Hair follicular keratinocyte (primary cell): ENCODE data around the gene DEPDC7. TPM values are rescaled to one million over a fixed set of nuclear protein-coding genes. Genes with fewer than 3 reads are reported as not detected.

ENCODE experiments used
- total RNA-seq: library from RNA; depleted of rRNA; stranded (reverse); fragments of >200 nt; gene quantifications from 2 replicates; pipeline ENCODE4 v1.2.3, GENCODE V29; 2015

The DEPDC7 gene
- total RNA-seq = 7.3 and 18.9 TPM in 2 replicates

GRCh38 chr11:33015621-33016551 lies at the start of gene DEPDC7:
DEPDC7 (plus strand) TSS chr11:33015878; CDS start chr11:33015956, 78 bp downstream.

DNA sequence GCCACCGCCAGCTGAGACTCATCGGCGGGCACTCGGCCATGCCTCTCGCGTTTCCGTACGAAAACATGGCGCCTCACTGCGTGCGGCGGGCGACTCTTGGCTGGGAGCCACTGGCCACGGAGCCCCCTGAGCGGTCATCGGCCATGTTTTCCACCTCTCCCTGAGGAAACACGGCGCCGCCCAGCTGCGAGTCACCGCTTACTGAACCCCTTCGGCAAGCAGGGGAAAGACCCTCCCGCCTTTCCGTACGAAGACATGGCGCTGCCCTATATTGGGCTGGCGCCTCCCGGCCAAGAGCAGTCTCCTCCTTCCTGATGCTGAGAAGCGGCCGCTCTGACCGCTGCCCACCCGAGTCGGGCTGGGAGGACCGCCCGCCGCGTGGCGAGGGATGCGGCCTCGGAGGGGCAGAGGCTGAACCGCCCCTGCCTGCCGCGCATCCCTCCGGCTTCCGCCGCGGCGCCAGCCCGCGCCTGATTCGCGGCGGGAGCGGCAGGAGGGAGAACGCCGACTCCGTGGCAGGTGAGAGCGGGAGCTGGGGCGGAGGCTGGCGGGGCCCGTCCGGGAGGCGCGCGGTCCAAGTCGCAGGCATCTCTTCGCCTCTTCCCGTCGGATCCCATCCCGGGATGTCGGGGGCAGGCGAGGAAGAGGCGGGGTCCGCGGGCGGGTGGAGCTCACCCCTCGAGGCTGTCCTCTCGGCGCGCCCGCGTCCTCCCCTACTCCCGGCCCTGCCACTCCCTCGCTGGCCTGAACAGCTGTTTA lies 23.8 kb downstream of the DEPDC7 start, which contains the start of gene TCP11L1:
TSS of gene TCP11L1 (plus strand) at position 299 of the 759 bp plus-strand sequence. CDS start 4,202 bp downstream, outside the sequence.

Other genes starting within 250 kb of the DEPDC7 start
- gene CCDC73, start 221.2 kb upstream of the DEPDC7 start, total RNA-seq = not detected in 2 replicates
- gene PRRG4, start 186.0 kb upstream of the DEPDC7 start, total RNA-seq = 6.3 and 7.3 TPM in 2 replicates
- gene QSER1, start 123.1 kb upstream of the DEPDC7 start, total RNA-seq = 13.2 and 14.5 TPM in 2 replicates
- gene TCP11L1, start 23.7 kb downstream of the DEPDC7 start, total RNA-seq = 15.9 and 37.7 TPM in 2 replicates
- 13.7 and 23.6 TPM in 2 replicates for gene CSTF3, start 145.6 kb downstream of the DEPDC7 start, total RNA-seq
- gene HIPK3, start 241.5 kb downstream of the DEPDC7 start, total RNA-seq = 22.9 and 33.0 TPM in 2 replicates